Stimulated activated CD4-positive, alpha-beta T cell treated with anti-CD3 and anti-CD28 coated beads, Interleukin-2, amount 100 ng/mL, for 24 hours (primary cell): Measurements from ENCODE around the gene FCHSD1.
"Not testable (repeated sequence)": the region's sequence is repeated elsewhere in the genome, so short reads cannot be mapped to it uniquely, and the experiment has no call there.

Experiments used
- DNase-seq, 2 donors: peaks; one replicate each; pipeline ENCODE4 v3.0.0-alpha.2; 2020

FCHSD1 gene

GRCh38 chr5:141615991-141616720, 35.1 kb downstream of the FCHSD1 start:
- no peak for DNase-seq

- no peak for DNase-seq
These were observed 37.9 kb downstream of the FCHSD1 start for GRCh38 chr5:141613344-141613743.

DNA sequence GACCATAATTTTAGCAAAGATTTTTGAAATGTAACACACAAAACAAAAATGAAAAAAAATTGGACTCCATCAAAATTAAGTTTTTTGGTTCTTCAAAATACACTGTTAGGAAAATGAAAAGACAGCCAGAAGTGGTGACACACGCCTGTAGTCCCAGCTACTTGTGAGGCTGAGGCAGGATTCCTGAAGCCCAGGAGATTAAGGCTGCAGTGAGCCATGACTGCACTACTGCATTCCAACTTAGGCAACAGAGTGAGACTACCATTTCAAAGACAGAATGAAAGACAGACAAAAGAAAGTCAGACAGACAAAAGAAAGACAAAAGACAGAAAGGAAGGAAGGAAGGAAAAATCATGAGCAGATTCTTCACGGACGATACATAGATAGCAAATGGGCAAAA, 39.9 kb downstream of the FCHSD1 start:
- no peak for DNase-seq

GRCh38 chr5:141609921-141610320, 41.3 kb downstream of the FCHSD1 start:
- DNase-seq: not testable (repeated sequence)

DNA sequence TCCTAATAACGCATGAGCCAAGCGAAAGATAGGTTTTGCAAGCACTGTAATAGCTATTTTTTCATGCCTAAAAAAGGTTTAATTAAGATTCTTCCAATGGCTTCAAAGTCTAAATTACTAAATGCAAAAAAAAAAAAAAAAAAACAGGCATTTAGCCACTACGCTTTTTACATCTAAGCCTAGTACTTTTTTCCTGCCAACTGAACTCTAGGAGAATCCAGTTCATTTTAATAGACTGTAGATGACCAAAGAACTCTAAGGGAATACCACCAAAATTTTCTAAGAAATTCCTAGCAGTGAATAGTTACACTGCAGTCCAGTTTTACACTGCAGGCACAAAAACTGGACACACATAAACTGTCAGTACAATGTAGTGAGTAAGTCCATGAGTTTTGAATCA, 42.2 kb downstream of the FCHSD1 start:
- no peak for DNase-seq

GRCh38 chr5:141608557-141608956, 42.7 kb downstream of the FCHSD1 start:
- DNase-seq: no peak

DNA sequence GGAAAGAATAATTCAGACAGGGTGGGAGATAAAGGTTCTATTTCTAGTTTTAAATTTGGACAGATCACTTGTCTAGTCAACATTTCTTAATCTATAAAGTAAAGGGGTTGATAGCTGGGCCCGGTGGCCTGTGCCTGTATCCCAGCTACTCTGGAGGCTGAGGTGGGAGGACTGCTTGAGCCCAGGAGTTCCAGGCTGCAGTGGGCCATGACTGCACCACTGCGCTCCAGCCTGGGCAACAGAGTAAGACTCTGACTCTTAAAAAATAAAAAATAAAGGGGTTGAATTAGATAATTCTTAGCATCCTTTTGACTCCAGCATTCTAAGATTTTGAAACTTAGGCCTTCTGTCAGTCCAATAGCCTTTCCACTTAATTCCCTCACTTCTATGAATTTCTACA, 43.2 kb downstream of the FCHSD1 start:
- DNase-seq: no peak

GRCh38 chr5:141605523-141606277, 45.5 kb downstream of the FCHSD1 start:
- peak; percentile 55 to 64 for DNase-seq

DNA sequence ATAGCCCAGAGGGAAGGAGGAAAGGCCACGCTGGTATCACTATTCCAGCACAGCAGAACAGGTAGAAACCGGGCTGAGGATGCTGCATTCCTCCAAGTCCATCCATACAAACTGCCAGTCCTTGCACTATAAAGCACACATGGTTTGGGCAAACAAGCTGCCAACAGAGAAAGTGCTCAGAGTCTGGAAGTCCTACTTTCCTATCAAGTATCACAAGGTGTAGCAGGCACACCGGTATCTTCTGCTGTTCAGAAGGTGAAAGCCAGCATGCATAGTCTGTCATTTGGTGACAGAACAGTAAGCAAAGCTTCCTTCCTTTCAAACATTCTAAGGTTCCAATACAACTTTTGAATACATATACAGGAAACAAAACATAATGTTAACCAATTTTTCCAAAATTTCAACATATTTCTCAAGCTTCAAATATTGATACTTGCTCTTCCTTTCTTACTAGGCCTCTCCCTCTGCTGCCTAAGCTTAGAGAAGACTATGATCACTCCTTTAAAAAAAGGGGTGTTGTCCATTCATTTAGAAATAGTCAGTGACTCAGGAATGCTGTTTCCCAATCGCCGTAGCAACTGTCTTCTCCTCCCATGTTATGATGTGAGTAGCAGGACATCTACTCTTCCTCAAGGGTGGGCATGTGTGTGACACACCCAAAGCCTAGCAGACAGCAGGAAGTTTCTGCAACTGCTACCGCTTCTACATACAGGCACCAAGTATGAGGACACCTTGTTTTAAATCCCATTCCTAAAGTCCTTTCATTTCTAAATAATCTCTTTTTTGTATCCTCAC, 47.1 kb downstream of the FCHSD1 start:
- no peak for DNase-seq

GRCh38 chr5:141602606-141603005, 48.6 kb downstream of the FCHSD1 start:
- DNase-seq: no peak

DNA sequence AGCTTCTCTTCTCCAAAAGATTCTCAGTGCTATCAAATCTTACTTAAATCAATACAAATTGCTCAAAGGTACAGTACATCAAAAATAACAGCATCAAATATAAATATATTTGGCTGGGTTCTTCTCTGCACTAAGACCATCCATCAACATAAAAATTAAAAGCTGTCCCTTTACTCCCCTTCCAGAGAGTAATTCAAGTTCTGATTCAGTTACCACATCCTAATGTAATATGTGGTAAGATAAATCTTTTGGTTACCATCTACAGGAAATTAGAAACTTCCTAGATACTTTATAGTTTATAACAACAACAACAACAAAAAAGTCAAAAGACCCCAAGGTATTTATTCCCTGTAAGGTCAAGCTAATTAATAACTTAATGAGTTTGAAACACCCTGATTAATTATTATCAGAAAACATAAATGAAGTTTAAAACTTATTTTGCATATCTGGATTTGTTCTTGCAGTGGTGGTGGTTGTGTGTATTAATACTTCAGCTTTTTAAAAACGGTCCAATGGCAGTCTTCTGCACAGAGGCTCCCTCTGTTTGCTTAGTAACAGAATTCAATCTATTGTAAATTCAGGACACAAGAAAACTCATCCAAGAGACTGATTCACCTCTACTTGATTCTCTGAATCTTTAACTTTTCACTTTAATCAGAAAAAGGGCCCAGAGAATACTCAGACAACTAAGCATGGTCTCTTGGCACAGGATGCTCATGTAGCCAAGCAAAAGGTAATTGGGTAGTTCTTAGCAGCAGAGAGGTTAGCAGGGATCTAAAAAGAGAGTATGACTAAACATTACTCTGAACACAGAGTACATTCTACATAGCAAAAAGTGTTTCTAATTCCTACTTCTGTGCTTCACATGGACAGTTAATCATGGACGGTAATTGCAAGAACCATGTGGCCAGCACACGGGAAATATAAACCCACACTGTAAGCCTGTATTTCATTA, 52.5 kb downstream of the FCHSD1 start:
- DNase-seq: no peak

GRCh38 chr5:141597814-141598213, 53.4 kb downstream of the FCHSD1 start:
- DNase-seq: no peak

DNA sequence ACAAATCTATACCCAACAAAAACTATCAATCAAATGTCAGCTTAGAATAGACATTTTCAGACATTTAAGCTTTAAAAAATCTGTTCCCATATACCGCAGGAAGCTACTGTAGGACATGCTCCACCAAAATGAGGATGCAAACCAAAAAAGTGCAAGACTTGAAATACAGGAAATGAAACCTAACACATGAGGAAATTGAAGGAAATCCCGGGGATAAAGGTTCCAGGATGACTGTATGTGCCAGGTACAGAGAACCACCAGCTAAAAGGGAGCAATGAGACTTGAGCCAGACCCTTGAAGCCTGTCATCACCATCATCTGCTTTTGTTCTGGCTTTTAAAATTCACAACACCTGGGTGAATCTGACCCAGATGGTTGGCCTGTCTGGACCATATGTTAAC, 53.8 kb downstream of the FCHSD1 start:
- DNase-seq: no peak

- DNase-seq: no peak
These were observed 54.4 kb downstream of the FCHSD1 start for GRCh38 chr5:141596867-141597266.

DNA sequence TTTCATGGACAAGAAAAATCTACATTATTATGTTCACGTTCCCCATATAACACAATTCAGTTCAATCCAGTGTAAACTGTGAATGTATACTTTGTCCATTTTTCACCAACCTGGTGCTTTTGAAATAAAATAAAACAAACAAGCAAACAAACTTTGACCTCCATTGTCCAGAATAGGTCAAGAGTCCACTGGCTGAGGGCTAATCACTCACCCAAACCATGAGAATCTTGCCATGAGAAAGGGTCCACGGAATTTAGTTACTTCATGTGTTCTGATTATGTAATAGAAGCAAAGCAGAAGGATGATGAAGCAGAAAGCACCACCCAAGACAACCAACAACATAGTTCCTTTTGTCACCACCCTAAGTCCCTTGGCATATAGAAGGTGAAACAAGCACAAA, 61.1 kb downstream of the FCHSD1 start:
- DNase-seq: no peak
